22Rv1 (cell line): ENCODE measurements around the gene AGXT2.

Experiments
- H3K27ac ChIP-seq: fragments of 450-650 bp; 2 replicates; pipeline ENCODE4 v1.5.1; 2017
- ZFX ChIP-seq: fragments of 450-650 bp; IDR thresholded peaks from 2 replicates; pipeline ENCODE4 v1.6.1; 2017; ENCODE audit warnings: antibody characterized with exemption, borderline replicate concordance
- TF ChIP-seq, protein P1 (sequence below): fragments of 450-650 bp; IDR thresholded peaks from 2 replicates; pipeline ENCODE4 v1.5.1; 2017; ENCODE audit warnings: mild to moderate bottlenecking

AGXT2 gene

DNA sequence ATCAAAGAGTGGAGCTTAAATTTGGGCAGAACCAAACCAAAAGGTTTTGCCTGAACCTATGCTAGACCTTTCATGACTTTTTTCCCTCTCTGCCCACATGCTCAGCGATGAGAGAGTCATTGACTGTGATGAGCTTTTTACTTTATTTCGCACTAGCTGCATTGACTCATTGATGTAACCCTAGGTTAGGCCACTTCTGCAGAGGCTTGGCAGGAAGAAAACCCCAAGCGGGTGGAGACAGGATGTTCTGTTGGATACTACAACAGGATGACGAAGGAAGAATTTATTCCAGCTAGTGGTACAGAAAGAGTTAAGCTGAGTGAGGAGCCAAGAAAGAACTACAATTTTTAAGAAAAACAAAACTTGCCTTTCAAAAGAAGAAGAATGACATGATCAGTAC is 18.4 kb downstream of the AGXT2 start:
- no peak overlapping the region for H3K27ac ChIP-seq
- TF ChIP-seq, protein P1, sequence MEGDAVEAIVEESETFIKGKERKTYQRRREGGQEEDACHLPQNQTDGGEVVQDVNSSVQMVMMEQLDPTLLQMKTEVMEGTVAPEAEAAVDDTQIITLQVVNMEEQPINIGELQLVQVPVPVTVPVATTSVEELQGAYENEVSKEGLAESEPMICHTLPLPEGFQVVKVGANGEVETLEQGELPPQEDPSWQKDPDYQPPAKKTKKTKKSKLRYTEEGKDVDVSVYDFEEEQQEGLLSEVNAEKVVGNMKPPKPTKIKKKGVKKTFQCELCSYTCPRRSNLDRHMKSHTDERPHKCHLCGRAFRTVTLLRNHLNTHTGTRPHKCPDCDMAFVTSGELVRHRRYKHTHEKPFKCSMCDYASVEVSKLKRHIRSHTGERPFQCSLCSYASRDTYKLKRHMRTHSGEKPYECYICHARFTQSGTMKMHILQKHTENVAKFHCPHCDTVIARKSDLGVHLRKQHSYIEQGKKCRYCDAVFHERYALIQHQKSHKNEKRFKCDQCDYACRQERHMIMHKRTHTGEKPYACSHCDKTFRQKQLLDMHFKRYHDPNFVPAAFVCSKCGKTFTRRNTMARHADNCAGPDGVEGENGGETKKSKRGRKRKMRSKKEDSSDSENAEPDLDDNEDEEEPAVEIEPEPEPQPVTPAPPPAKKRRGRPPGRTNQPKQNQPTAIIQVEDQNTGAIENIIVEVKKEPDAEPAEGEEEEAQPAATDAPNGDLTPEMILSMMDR: no peak
- no peak for TF ChIP-seq ZFX

- H3K27ac ChIP-seq: peak overlapping the region; percentile 15; the same call in 1 of the 2 replicates
- TF ChIP-seq, protein P1: no peak
- no peak for TF ChIP-seq ZFX
These were observed 20.8 kb downstream of the AGXT2 start for GRCh38 chr5:35026941-35027340.

DNA sequence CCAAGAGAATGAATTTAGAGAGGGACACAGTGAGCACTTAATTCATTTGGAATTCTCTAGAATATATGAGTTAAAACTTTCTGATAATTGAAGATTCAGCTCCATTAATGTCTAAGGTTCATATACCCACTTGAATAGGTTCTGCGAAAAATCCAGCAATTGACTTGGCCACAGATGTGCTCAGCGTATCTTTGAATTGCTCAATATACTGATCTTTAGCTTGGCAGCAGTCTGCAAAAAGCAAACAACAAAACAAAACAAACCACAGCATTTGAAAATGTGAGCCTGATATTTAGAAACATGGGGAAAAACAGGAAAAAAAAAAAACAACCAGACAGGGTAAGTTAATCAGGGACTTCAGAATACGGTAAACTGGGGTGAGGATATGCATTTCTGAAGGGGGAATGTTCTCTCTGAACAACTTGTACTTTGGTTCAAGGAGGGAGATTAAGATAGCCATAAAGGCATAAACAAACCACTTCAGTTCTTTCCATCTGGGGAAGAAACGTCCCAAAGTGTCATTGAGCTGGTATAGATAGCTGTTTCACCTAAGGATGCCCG is 21.4 kb downstream of the AGXT2 start:
- no peak for TF ChIP-seq ZFX
- TF ChIP-seq, protein P1: no peak
- peak overlapping the region; percentile 15; the same call in 1 of the 2 replicates for H3K27ac ChIP-seq

DNA sequence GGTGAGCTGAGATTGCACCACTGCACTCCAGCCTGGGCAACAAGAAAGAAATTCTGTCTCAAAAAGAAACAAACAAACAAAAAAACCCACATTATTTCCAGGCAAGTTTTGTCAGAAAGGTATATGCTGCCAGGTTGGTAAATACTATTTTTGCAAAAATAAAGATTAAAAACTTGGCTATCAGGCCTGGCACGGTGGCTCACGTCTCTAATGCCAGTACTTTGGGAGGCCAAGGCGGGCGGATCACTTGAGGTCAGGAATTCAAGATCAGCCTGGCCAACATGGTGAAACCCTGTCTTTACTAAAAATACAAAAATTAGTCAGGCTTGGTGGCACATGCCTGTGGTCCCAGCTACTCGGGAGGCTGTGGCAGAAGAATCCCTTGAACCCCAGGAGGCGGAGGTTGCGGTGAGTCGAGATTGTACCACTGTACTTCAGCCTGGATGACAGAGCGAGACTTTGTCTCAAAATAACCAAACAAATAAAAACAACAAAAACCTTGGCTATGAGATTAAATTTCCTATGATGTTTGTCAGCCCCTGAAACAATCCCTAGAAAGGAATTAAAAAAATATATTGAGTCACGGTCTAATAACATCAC is 22.7 kb downstream of the AGXT2 start:
- no peak overlapping the region for H3K27ac ChIP-seq
- TF ChIP-seq, protein P1: no peak
- TF ChIP-seq ZFX: no peak

- TF ChIP-seq, protein P1: no peak
- TF ChIP-seq ZFX: no peak
- H3K27ac ChIP-seq: no peak overlapping the region
These were observed 24.2 kb downstream of the AGXT2 start for GRCh38 chr5:35023391-35024178.

- no peak for TF ChIP-seq ZFX
- TF ChIP-seq, protein P1: no peak
- H3K27ac ChIP-seq: no peak overlapping the region
These were observed 31.3 kb downstream of the AGXT2 start for GRCh38 chr5:35016174-35017051.
